HG03342 (cell line): ENCODE measurements around the gene SAP25.
A peak's percentile ranks its signal among the peaks of the same experiment; 100 is the strongest.
"Not testable (repeated sequence)": the region's sequence is repeated elsewhere in the genome, so short reads cannot be mapped to it uniquely, and the experiment has no call there.

ENCODE experiments used
- ATAC-seq: cut with Tn5 transposase; IDR thresholded peaks from one replicate; pipeline ENCODE4 v1.9.1; 2021; ENCODE audit warnings: mild to moderate bottlenecking, moderate library complexity; ENCODE audit not compliant: unreplicated experiment

Gene SAP25

DNA sequence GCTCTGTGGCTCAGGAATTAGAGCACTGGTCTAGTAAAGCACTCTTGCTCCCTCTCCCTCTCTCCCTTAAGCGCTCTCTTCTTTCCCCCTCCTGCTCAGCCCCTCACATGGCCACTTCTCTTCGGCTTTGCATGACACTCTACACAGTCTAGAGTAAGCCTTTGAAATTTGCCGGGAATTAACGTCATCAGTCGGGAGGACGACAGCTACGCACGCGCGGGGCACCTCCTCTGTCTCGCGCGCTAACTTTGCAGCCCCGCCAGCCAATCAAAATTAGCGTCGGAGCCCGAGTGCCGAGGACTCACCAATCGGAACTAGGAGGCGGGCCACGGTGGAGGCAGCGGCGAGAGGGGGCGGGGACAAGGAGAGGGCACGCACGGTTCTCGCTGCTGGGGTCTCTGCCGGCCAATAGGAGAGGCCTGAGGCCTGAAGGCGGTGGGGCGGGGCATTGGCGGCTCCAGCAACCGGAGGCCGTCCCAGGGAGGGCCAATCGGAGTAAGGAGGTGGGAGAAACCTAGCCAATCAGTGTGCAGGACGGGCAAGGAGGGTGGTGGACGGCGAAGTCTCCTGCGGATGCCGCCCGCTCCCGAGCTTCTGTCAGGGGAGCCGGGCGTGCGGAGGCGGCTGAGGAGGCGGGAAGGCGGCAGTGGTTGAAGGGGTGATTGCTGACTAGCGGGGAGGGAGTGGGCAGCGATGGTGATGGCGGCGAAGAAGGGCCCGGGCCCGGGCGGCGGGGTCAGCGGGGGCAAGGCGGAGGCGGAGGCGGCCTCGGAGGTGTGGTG is 34.9 kb downstream of the SAP25 start, which contains the start of gene AGFG2:
TSS of gene AGFG2 (plus strand) at position 550 of the 782 bp plus-strand sequence. CDS start at position 694, 144 bp downstream.
- peak; percentile 93 for ATAC-seq

DNA sequence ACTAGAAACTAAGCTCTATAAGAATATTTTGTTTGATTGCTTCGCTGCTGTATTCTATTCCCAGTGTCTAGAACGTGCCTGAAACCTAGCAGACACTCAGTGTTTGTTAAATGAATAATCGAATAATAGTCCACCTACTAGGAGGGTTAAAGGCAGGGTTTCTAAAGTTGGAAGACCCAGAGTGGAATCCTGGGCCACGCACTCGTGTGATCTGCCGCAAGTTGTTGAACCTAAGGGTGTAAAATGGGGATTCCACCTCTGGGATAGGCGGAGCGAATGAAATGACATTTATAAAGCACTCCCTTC is 35.4 kb downstream of the SAP25 start:
- no peak for ATAC-seq

DNA sequence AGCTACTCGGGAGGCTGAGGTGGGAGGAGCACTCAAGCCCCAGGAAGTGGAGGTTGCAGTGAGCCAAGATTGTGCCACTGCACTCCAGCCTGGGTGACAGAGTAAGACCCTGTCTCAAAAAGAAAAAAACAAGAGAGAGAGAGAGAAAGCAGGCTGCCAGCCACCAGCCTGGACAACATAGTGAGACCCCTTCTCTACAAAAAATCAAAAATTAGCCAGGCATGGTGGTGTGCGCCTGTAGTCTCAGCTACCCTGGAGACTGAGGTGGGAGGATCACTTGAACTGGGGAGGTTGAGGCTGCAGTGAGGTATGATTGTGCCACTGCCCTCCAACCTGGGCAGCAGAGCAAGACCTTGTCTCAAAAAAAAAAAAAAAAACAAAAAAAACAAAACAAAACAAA is 37.0 kb downstream of the SAP25 start:
- ATAC-seq: not testable (repeated sequence)

DNA sequence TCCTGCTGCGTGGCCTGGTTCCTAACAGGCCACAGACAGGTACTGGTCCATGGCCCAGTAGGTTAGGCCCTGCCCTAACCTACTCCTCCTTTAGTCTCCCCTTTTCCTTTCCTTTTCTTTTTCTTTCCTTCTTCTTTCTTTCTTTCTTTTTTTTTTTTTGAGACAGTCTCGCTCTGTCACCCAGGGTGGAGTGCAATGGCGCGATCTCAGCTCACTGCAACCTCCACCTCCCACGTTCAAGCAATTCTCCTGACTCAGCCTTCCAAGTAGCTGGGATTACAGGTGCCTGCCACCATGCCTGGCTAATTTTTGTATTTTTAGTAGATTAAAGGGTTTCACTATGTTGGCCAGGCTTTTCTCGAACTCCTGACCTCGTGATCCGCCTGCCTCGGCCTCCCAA is 37.7 kb downstream of the SAP25 start:
- not testable (repeated sequence) for ATAC-seq

DNA sequence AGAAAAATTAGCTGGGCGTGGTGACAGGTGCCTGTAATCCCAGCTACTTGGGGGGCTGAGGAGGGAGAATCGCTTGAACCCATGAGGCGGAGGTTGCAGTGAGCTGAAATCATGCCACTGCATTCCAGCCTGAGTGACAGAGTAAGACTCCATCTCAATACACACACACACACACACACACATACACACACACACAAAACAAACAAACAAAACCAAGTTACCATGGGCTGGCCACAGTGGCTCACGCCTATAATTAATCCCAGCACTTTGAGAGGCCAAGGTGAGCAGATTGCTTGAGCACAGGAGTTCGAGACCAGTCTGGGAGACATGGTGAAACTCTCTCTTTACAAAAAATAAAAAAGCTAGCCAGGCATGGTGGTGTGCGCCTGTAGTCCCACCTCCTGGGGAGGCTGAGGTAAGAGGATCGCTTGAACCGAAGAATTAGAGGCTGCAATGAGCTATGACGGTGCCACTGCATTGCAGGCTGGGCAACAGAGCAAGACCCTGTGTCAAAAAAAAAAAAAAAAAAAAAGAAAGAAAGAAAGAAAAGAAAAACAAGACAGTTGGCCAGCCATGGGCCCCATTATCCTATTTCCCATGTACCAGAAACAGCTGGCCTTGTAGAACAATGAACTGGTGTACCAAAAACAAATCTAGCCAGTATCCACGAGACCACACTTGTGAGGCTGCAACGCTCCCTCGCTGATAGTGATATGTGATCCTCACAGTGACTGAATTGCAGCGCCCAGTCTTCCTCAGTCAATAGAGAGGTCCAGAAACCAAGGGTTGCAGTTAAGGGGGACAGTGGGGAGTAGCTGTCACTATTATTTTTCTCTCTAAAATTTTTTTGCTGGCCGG is 41.3 kb downstream of the SAP25 start:
- no peak for ATAC-seq

DNA sequence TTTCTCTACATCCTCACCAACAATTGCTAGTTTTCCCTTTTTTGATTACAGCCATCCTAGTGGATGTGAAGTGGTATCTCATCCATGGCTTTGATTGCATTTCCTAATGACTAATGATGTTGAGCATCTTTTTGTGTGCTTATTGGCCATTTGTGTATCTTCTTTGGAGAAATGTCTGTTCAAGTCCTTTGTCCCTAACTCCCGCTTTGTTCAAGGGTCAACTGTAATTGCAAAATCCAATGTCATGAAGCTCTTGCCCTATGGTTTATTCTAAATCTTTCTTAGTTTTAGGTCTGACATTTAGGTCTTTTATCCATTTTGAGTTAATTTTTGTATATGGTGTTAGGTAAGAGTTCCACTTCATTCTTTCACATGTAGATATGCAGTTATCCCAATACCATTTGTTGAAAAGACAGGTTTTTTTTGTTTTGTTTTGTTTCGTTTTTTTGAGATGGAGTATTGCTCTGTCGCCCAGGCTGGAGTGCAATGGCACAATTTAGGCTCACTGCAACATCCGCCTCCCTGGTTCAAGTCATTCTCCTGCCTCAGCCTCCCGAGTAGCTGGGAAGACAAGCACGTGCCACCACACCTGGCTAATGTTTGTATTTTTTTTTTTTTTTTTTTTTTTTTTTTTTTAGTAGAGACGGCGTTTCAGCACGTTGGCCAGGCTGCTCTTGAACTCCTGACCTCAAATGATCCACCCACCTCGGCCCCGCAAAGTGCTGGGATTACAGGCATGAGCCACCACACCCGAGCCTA is 45.4 kb downstream of the SAP25 start:
- ATAC-seq: not testable (repeated sequence)

DNA sequence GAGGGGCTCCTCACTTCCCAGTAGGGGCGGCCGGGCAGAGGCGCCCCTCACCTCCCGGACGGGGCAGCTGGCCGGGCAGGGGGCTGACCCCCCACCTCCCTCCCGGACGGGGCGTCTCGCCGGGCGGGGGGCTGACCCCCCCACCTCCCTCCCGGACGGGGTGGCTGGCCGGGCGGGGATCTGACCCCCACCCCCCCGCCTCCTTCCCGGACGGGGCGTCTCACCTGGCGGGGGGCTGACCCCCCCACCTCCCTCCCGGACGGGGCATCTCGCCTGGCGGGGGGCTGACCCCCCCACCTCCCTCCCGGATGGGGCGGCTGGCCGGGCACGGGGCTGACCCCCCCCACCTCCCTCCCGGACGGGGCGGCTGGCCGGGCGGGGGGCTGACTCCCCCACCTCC is 50.5 kb downstream of the SAP25 start:
- not testable (repeated sequence) for ATAC-seq
